ENCODE measurements around the gene SCAMP2. TPM values are rescaled to one million over a fixed set of nuclear protein-coding genes. Genes with fewer than 3 reads are reported as not detected.

Gene SCAMP2
- total RNA-seq, 4 donors from 2014 or later: 46.3 to 122 (median 74.3) TPM

- peaks cover 23 to 30% of the 10 kb centered on the region in 2 donors for H3K4me1 ChIP-seq
Observed at GRCh38 chr15:74795966-74796625, 77.1 kb downstream of the SCAMP2 start.

GRCh38 chr15:74794970-74795349, 78.2 kb downstream of the SCAMP2 start:
- Histone ChIP-seq H3K9me3 (no peaks in the 10 kb centered on the region), H3K4me1 (peaks cover 31 to 40% of the 10 kb centered on the region in 2 donors), H3K27ac (no peak overlapping the region), H3K36me3 (no peaks in the 10 kb centered on the region), H3K27me3 (no peaks in the 10 kb centered on the region), H3K4me3 (no peak overlapping the region)
- DNase-seq (no peak), ATAC-seq (no peak)
- intact Hi-C loops (cut with DNase I; ENCODE audit: low total_unique reads) (no loop called here), in situ Hi-C loops (cut with MboI; ENCODE audit: low sequenced_read_pairs in 4 of 4) (no loop called here)
- no peak for TF ChIP-seq POLR2A (IDR thresholded peaks at IDR 0.05)
- no peak for TF ChIP-seq CTCF (IDR thresholded peaks at IDR 0.05 in 4 of 5, conservative IDR thresholded peaks at IDR 0.05 in 1 of 5)

More at GRCh38 chr15:74795966-74796625, 77.1 kb downstream of the SCAMP2 start:
- Histone ChIP-seq H3K27me3 (no peaks in the 10 kb centered on the region), H3K4me3 (no peak overlapping the region), H3K9me3 (no peaks in the 10 kb centered on the region), H3K27ac (no peak overlapping the region), H3K36me3 (no peaks in the 10 kb centered on the region)
- ATAC-seq (no peak), DNase-seq (no peak)
- TF ChIP-seq CTCF (IDR thresholded peaks at IDR 0.05 in 4 of 5, conservative IDR thresholded peaks at IDR 0.05 in 1 of 5) (no peak), POLR2A (IDR thresholded peaks at IDR 0.05) (no peak)
- intact Hi-C loops (cut with DNase I; ENCODE audit: low total_unique reads) (no loop called here), in situ Hi-C loops (cut with MboI; ENCODE audit: low sequenced_read_pairs in 4 of 4) (no loop called here)

GRCh38 chr15:74794248-74794969, 78.8 kb downstream of the SCAMP2 start:
- Histone ChIP-seq H3K27ac (no peak overlapping the region), H3K27me3 (no peaks in the 10 kb centered on the region), H3K9me3 (no peaks in the 10 kb centered on the region), H3K4me3 (no peak overlapping the region), H3K4me1 (peaks cover 32 to 40% of the 10 kb centered on the region in 2 donors), H3K36me3 (no peaks in the 10 kb centered on the region)
- intact Hi-C loops (cut with DNase I; ENCODE audit: low total_unique reads) (no loop called here), in situ Hi-C loops (cut with MboI; ENCODE audit: low sequenced_read_pairs in 4 of 4) (no loop called here)
- TF ChIP-seq CTCF (IDR thresholded peaks at IDR 0.05 in 4 of 5, conservative IDR thresholded peaks at IDR 0.05 in 1 of 5) (no peak), POLR2A (IDR thresholded peaks at IDR 0.05) (no peak)
- no peak for DNase-seq
- no peak for ATAC-seq

Small RNAs within 50 kb of the gene (microRNA-seq; reads per million reads assigned to microRNA genes)
- 0 to 1.2 reads per million in 2 donors for gene MIR6882 (ENCODE audit: borderline replicate concordance in 2 of 2)

Other genes starting within 250 kb of the SCAMP2 start
- 10 to 100 TPM in 3 of 4 donors, 1 to 10 TPM in 1; 7.9 to 19.4 (median 11.6) TPM for gene EDC3, start 177.3 kb downstream of the SCAMP2 start, total RNA-seq
- 1 to 10 TPM in 2 of 4 donors, under 1 TPM in 2; 0.41 to 3.0 (median 1.6) TPM for gene CYP1A1, start 147.8 kb downstream of the SCAMP2 start, total RNA-seq
- not detected for gene CYP1A2, start 124.5 kb downstream of the SCAMP2 start, total RNA-seq
- 10 to 100 TPM in 2 of 4 donors, 1 to 10 TPM in 2; 6.4 to 11.7 (median 10.8) TPM for gene CSK, start 91.3 kb downstream of the SCAMP2 start, total RNA-seq
- gene LMAN1L, start 60.5 kb downstream of the SCAMP2 start, total RNA-seq: not detected
- gene CPLX3, start 46.7 kb downstream of the SCAMP2 start, total RNA-seq: not detected
- gene ULK3, start 30.2 kb downstream of the SCAMP2 start, total RNA-seq: 10 to 100 TPM; 39.0 to 56.5 (median 48.1) TPM
- 100 to 1,000 TPM in 2 of 4 donors, 10 to 100 TPM in 2; 66.7 to 129 (median 98.5) TPM for gene MPI, start 16.7 kb upstream of the SCAMP2 start, total RNA-seq
- 10 to 100 TPM; 28.2 to 32.9 (median 31.2) TPM for gene FAM219B, start 33.5 kb upstream of the SCAMP2 start, total RNA-seq
- gene COX5A, start 64.7 kb upstream of the SCAMP2 start, total RNA-seq: 100 to 1,000 TPM; 425 to 558 (median 512) TPM
- 1 to 10 TPM; 1.0 to 5.1 (median 1.9) TPM for gene RPP25, start 83.4 kb upstream of the SCAMP2 start, total RNA-seq
- gene SCAMP5, start 122.2 kb upstream of the SCAMP2 start, total RNA-seq: under 1 TPM in 1 of 4 donors, not detected in 3; 0.47 TPM
- gene PPCDC, start 150.2 kb upstream of the SCAMP2 start, total RNA-seq: 10 to 100 TPM in 2 of 4 donors, 1 to 10 TPM in 2; 5.5 to 20.2 (median 11.9) TPM

Measured in gastrocnemius medialis (tissue), 4 donors.